Hepatocyte (in vitro differentiated cells): ENCODE measurements around the gene HMCN1. TPM values are rescaled to one million over a fixed set of nuclear protein-coding genes. Genes with fewer than 3 reads are reported as not detected.

Experiments used
- DNase-seq: peaks from one replicate; pipeline ENCODE4 v3.0.0-alpha.2; 2016; ENCODE audit warnings: low spot score
- H2AFZ ChIP-seq: fragments of 200-600 bp; sonication (generic); 2 replicates; pipeline ENCODE4 v1.6.0; 2016; ENCODE audit warnings: antibody characterized with exemption, mild to moderate bottlenecking
- H3K27ac ChIP-seq: fragments of 200-600 bp; sonication (generic); 2 replicates; pipeline ENCODE4 v1.5.1; 2016; ENCODE audit warnings: mild to moderate bottlenecking
- H3K27me3 ChIP-seq: fragments of 200-600 bp; sonication (generic); 2 replicates; pipeline ENCODE4 v1.6.1; 2016
- H3K36me3 ChIP-seq: fragments of 200-600 bp; sonication (generic); replicated peaks from 2 replicates; pipeline ENCODE4 v1.5.1; 2016; ENCODE audit warnings: low read depth; ENCODE audit not compliant: insufficient read depth
- H3K4me1 ChIP-seq: fragments of 200-600 bp; sonication (generic); 2 replicates; pipeline ENCODE4 v1.5.1; 2016; ENCODE audit warnings: mild to moderate bottlenecking, moderate library complexity; ENCODE audit not compliant: insufficient read depth
- H3K4me2 ChIP-seq: fragments of 200-600 bp; sonication (generic); 2 replicates; pipeline ENCODE4 v1.6.0; 2016
- H3K4me3 ChIP-seq: fragments of 200-600 bp; sonication (generic); 2 replicates; pipeline ENCODE4 v1.5.1; 2016; ENCODE audit warnings: mild to moderate bottlenecking
- H3K79me2 ChIP-seq: fragments of 200-600 bp; sonication (generic); 2 replicates; pipeline ENCODE4 v1.6.0; 2017; ENCODE audit warnings: mild to moderate bottlenecking
- H3K9me2 ChIP-seq: fragments of 200-600 bp; sonication (generic); replicated peaks from 2 replicates; pipeline ENCODE4 v1.6.0; 2017; ENCODE audit warnings: mild to moderate bottlenecking; ENCODE audit not compliant: insufficient read depth
- H3K9me3 ChIP-seq: fragments of 200-600 bp; sonication (generic); 2 replicates; pipeline ENCODE4 v1.5.1; 2016; ENCODE audit warnings: low read depth, mild to moderate bottlenecking
- H4K20me1 ChIP-seq: fragments of 200-600 bp; sonication (generic); 2 replicates; pipeline ENCODE4 v1.6.0; 2016; ENCODE audit warnings: mild to moderate bottlenecking; ENCODE audit not compliant: insufficient read depth, poor library complexity, severe bottlenecking
- EZH2 ChIP-seq: fragments of 200-600 bp; sonication (generic); IDR thresholded peaks from 2 replicates; pipeline ENCODE4 v1.6.1; 2016; ENCODE audit warnings: antibody characterized with exemption, mild to moderate bottlenecking, borderline replicate concordance
- EZH2phosphoT487 ChIP-seq: fragments of 200-600 bp; sonication (generic); IDR thresholded peaks from one replicate; pipeline ENCODE4 v1.6.1; 2018; ENCODE audit warnings: antibody characterized with exemption, mild to moderate bottlenecking, low read depth, moderate library complexity; ENCODE audit not compliant: unreplicated experiment, severe bottlenecking
- WGBS: methylation state at CpG from one replicate; pipeline ENCODE4 v1.1.6; 2016; ENCODE audit warnings: low lambda C conversion rate; ENCODE audit errors: missing lambda C conversion rate; 5-methylcytosine and 5-hydroxymethylcytosine counted together
- polyA plus RNA-seq: library from polyadenylated mRNA; unstranded; fragments of >200 nt; fragmentation: Nextera tagmentation; extraction: Ambion mirVana; gene quantifications from 2 replicates; pipeline ENCODE4 v1.2.1, GENCODE V29; 2016
- total RNA-seq: library from RNA; depleted of rRNA; stranded (reverse); fragments of >200 nt; gene quantifications from 2 replicates; pipeline ENCODE4 v1.2.3, GENCODE V29; 2014
- TF ChIP-seq, protein P1 (sequence below): fragments of 200-600 bp; sonication (generic); IDR thresholded peaks from 2 replicates; pipeline ENCODE4 v1.5.1; 2016; ENCODE audit warnings: antibody characterized with exemption, mild to moderate bottlenecking; ENCODE audit not compliant: poor library complexity

HMCN1 gene
- total and polyA plus RNA-seq, 2 experiments from 2014 or later, result 2.3 to 13.4 TPM

DNA sequence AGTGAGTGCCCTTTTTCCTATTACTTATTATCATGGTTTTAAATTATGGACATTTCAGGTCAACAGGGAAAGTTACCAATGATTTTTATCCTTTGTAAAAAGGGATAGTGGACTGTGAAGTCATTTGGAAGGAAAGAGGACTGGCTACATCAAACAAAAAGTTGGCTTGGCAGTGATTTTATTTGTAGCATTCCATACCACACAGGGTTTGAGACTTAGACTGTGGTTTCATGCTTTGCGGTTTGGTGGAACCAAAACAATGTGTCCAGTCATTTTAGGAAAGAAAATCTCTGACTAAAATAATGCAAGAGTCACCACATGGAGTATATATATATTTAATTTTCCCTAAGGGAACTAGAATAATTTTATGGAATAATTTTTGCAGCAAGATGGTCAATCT lies 239.5 kb downstream of the HMCN1 start:
- Histone ChIP-seq H3K4me1 (no peaks in the 10 kb centered on the region), H4K20me1 (no peaks in the 10 kb centered on the region), H3K27ac (no peak overlapping the region), H3K9me3 (no peaks in the 10 kb centered on the region), H3K9me2 (no peaks in the 10 kb centered on the region), H3K36me3 (no peaks in the 10 kb centered on the region), H3K4me3 (no peak overlapping the region), H3K79me2 (no peaks in the 10 kb centered on the region), H3K4me2 (no peak overlapping the region), H2AFZ (no peak overlapping the region), H3K27me3 (no peaks in the 10 kb centered on the region)
- TF ChIP-seq EZH2, result no peak
- TF ChIP-seq EZH2phosphoT487, result no peak
- TF ChIP-seq, protein P1, sequence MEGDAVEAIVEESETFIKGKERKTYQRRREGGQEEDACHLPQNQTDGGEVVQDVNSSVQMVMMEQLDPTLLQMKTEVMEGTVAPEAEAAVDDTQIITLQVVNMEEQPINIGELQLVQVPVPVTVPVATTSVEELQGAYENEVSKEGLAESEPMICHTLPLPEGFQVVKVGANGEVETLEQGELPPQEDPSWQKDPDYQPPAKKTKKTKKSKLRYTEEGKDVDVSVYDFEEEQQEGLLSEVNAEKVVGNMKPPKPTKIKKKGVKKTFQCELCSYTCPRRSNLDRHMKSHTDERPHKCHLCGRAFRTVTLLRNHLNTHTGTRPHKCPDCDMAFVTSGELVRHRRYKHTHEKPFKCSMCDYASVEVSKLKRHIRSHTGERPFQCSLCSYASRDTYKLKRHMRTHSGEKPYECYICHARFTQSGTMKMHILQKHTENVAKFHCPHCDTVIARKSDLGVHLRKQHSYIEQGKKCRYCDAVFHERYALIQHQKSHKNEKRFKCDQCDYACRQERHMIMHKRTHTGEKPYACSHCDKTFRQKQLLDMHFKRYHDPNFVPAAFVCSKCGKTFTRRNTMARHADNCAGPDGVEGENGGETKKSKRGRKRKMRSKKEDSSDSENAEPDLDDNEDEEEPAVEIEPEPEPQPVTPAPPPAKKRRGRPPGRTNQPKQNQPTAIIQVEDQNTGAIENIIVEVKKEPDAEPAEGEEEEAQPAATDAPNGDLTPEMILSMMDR, result no peak
- no peak for DNase-seq
- 91% methylated on average over 1 of the region's 1 CpG for WGBS

DNA sequence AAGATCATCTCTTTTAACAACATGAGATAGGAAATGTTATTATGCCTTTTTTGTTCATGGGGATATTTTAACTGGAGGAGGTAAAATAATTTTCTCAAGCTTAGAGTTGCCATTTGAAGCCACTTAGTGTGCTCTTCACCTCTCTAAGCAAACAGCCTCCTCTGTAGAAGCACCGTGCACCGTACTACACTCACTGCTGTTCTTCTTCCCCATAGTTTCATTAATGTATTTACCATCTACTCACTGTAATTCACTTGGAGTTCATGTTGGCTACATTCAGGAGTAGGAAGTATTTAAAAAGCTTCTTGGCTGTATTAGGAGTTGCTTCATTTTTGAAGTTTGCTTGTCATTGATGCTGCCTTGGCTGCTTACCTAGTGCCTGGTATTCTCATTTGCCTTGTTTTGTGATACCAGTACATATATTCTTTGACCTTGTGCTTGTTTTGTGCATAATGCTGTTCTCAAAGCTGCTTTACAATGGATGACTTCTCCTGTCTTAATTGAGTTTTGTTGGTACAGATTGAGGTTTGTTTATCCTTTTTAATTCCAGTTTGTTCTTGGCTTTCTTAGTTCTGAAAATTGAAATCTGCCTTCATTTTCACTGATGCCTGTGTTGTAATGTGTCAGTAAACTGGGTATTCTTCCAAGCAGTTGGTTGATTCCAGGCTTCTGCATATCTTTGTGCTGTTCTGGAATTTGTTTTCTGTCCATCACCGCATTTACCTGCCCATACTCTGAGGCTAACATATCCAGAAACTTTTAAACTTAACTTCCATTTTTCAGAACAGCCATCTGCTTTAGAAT lies 240.4 kb downstream of the HMCN1 start:
- Histone ChIP-seq H3K9me2 (no peaks in the 10 kb centered on the region), H3K27ac (no peak overlapping the region), H3K9me3 (no peaks in the 10 kb centered on the region), H3K4me2 (no peak overlapping the region), H3K36me3 (no peaks in the 10 kb centered on the region), H2AFZ (no peak overlapping the region), H3K79me2 (no peaks in the 10 kb centered on the region), H4K20me1 (no peaks in the 10 kb centered on the region), H3K4me1 (no peaks in the 10 kb centered on the region), H3K27me3 (no peaks in the 10 kb centered on the region), H3K4me3 (no peak overlapping the region)
- TF ChIP-seq EZH2phosphoT487 (no peak), EZH2 (no peak)
- TF ChIP-seq, protein P1, result no peak
- 89% methylated on average over 3 of the region's 3 CpGs for WGBS
- no peak for DNase-seq

DNA sequence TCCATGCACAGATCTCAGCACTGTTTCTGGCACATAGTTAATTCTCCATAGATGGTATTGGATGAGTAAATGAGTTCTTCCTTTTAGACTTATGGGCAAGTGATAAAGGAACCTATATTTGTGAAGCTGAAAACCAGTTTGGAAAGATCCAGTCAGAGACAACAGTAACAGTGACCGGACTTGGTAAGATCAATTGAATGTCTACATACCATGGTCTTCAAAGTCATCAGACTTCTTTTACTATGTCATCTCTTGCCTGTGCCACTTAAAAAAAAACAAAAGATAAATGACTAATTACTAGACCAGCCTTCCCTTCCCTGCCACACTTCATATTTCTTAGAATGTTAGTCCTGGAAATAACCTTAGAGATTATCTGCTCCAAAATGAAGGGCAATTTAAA lies 246.7 kb downstream of the HMCN1 start:
- DNase-seq, result no peak
- Histone ChIP-seq H3K36me3 (no peaks in the 10 kb centered on the region), H3K27me3 (no peaks in the 10 kb centered on the region), H3K9me2 (no peaks in the 10 kb centered on the region), H4K20me1 (no peaks in the 10 kb centered on the region), H2AFZ (no peak overlapping the region), H3K4me3 (no peak overlapping the region), H3K4me2 (no peak overlapping the region), H3K4me1 (no peaks in the 10 kb centered on the region), H3K79me2 (no peaks in the 10 kb centered on the region), H3K27ac (no peak overlapping the region), H3K9me3 (no peaks in the 10 kb centered on the region)
- TF ChIP-seq EZH2phosphoT487 (no peak), EZH2 (no peak)
- TF ChIP-seq, protein P1, result no peak
- WGBS, result 100% methylated on average over 1 of the region's 1 CpG
